Measurements from ENCODE around the gene PPP2R2B. TPM values are rescaled to one million over a fixed set of nuclear protein-coding genes. Genes with fewer than 3 reads are reported as not detected.

PPP2R2B gene
- total RNA-seq, 2 donors from 2014 or later: 0.46 to 1.8 TPM

GRCh38 chr5:146643776-146644175 lies 234.8 kb downstream of the PPP2R2B start:
- H3K36me3 Mint-ChIP-seq: no peaks in the 10 kb centered on the region
- DNase-seq (ENCODE audit: low spot score in 2 of 2) (no peak), ATAC-seq (no peak)
- no peaks in the 10 kb centered on the region for H3K9me3 Mint-ChIP-seq
- H3K27ac Mint-ChIP-seq: no peak overlapping the region

- no peak for ATAC-seq
- Mint-ChIP-seq H3K9me3 (no peaks in the 10 kb centered on the region), H3K27ac (no peak overlapping the region), H3K36me3 (no peaks in the 10 kb centered on the region)
- no peak for DNase-seq (ENCODE audit: low spot score in 2 of 2)
These were observed 236.1 kb downstream of the PPP2R2B start for GRCh38 chr5:146642410-146642809.

- no peak for DNase-seq (ENCODE audit: low spot score in 2 of 2)
- Mint-ChIP-seq H3K36me3 (no peaks in the 10 kb centered on the region), H3K9me3 (no peaks in the 10 kb centered on the region), H3K27ac (no peak overlapping the region)
- no peak for ATAC-seq
These were observed 236.6 kb downstream of the PPP2R2B start for GRCh38 chr5:146641941-146642340.

- no peaks in the 10 kb centered on the region for H3K36me3 Mint-ChIP-seq
- ATAC-seq (no peak), DNase-seq (ENCODE audit: low spot score in 2 of 2) (no peak)
- H3K27ac Mint-ChIP-seq: no peak overlapping the region
- H3K9me3 Mint-ChIP-seq: no peaks in the 10 kb centered on the region
These were observed 238.2 kb downstream of the PPP2R2B start for GRCh38 chr5:146640285-146640896.

GRCh38 chr5:146635443-146635842 lies 243.1 kb downstream of the PPP2R2B start:
- Mint-ChIP-seq H3K36me3 (no peaks in the 10 kb centered on the region), H3K27ac (no peak overlapping the region), H3K9me3 (no peaks in the 10 kb centered on the region)
- DNase-seq (ENCODE audit: low spot score in 2 of 2): no peak
- no peak for ATAC-seq

GRCh38 chr5:146633323-146633764 lies 245.2 kb downstream of the PPP2R2B start:
- Mint-ChIP-seq H3K27ac (no peak overlapping the region), H3K36me3 (no peaks in the 10 kb centered on the region)
- DNase-seq (ENCODE audit: low spot score in 2 of 2): no peak

GRCh38 chr5:146632620-146633322 lies 245.8 kb downstream of the PPP2R2B start:
- H3K9me3 Mint-ChIP-seq: no peaks in the 10 kb centered on the region
- no peak overlapping the region for H3K27ac Mint-ChIP-seq
- DNase-seq (ENCODE audit: low spot score in 2 of 2) (no peak), ATAC-seq (no peak)
- H3K36me3 Mint-ChIP-seq: no peaks in the 10 kb centered on the region

More at GRCh38 chr5:146633323-146633764, 245.2 kb downstream of the PPP2R2B start:
- no peak for ATAC-seq
- no peaks in the 10 kb centered on the region for H3K9me3 Mint-ChIP-seq

- Mint-ChIP-seq H3K27ac (no peak overlapping the region), H3K36me3 (no peaks in the 10 kb centered on the region), H3K9me3 (no peaks in the 10 kb centered on the region)
- DNase-seq (ENCODE audit: low spot score in 2 of 2) (no peak), ATAC-seq (no peak)
These were observed 248.1 kb downstream of the PPP2R2B start for GRCh38 chr5:146630472-146630871.

- Mint-ChIP-seq H3K9me3 (no peaks in the 10 kb centered on the region), H3K36me3 (no peaks in the 10 kb centered on the region), H3K27ac (no peak overlapping the region)
- DNase-seq (ENCODE audit: low spot score in 2 of 2) (no peak), ATAC-seq (no peak)
These were observed 249.6 kb downstream of the PPP2R2B start for GRCh38 chr5:146628950-146629349.

- ATAC-seq (no peak), DNase-seq (ENCODE audit: low spot score in 2 of 2) (no peak)
- Mint-ChIP-seq H3K9me3 (no peaks in the 10 kb centered on the region), H3K36me3 (no peaks in the 10 kb centered on the region), H3K27ac (no peak overlapping the region)
These were observed 251.6 kb downstream of the PPP2R2B start for GRCh38 chr5:146626936-146627335.

- no peak overlapping the region for H3K27ac Mint-ChIP-seq
- H3K9me3 Mint-ChIP-seq: no peaks in the 10 kb centered on the region
- DNase-seq (ENCODE audit: low spot score in 2 of 2) (no peak), ATAC-seq (no peak)
- H3K36me3 Mint-ChIP-seq: no peaks in the 10 kb centered on the region
These were observed 254.4 kb downstream of the PPP2R2B start for GRCh38 chr5:146624179-146624578.

GRCh38 chr5:146623666-146624065 lies 254.9 kb downstream of the PPP2R2B start:
- no peaks in the 10 kb centered on the region for H3K9me3 Mint-ChIP-seq
- no peak overlapping the region for H3K27ac Mint-ChIP-seq
- DNase-seq (ENCODE audit: low spot score in 2 of 2) (no peak), ATAC-seq (no peak)
- H3K36me3 Mint-ChIP-seq: no peaks in the 10 kb centered on the region

- H3K27ac Mint-ChIP-seq: no peak overlapping the region
- H3K36me3 Mint-ChIP-seq: no peaks in the 10 kb centered on the region
- no peak for DNase-seq (ENCODE audit: low spot score in 2 of 2)
- no peak for ATAC-seq
- H3K9me3 Mint-ChIP-seq: no peaks in the 10 kb centered on the region
These were observed 255.5 kb downstream of the PPP2R2B start for GRCh38 chr5:146623009-146623408.

- Mint-ChIP-seq H3K9me3 (peaks cover 0 to under 1% of the 10 kb centered on the region in 2 donors), H3K36me3 (no peaks in the 10 kb centered on the region), H3K27ac (no peak overlapping the region)
- DNase-seq (ENCODE audit: low spot score in 2 of 2) (no peak), ATAC-seq (no peak)
These were observed 256.2 kb downstream of the PPP2R2B start for GRCh38 chr5:146622391-146622790.

GRCh38 chr5:146620669-146621051 lies 257.9 kb downstream of the PPP2R2B start:
- ATAC-seq: no peak
- H3K9me3 Mint-ChIP-seq: peaks cover 7 to 8% of the 10 kb centered on the region in 2 donors
- H3K36me3 Mint-ChIP-seq: no peaks in the 10 kb centered on the region

GRCh38 chr5:146620031-146620668 lies 258.4 kb downstream of the PPP2R2B start:
- DNase-seq (ENCODE audit: low spot score in 2 of 2) (no peak), ATAC-seq (no peak)
- Mint-ChIP-seq H3K36me3 (no peaks in the 10 kb centered on the region), H3K27ac (no peak overlapping the region), H3K9me3 (peaks cover 7 to 11% of the 10 kb centered on the region in 2 donors)

More at GRCh38 chr5:146620669-146621051, 257.9 kb downstream of the PPP2R2B start:
- H3K27ac Mint-ChIP-seq: no peak overlapping the region
- DNase-seq (ENCODE audit: low spot score in 2 of 2): no peak

- Mint-ChIP-seq H3K27ac (no peak overlapping the region), H3K36me3 (no peaks in the 10 kb centered on the region)
These were observed 260.1 kb downstream of the PPP2R2B start for GRCh38 chr5:146618434-146618833.

More at GRCh38 chr5:146618434-146618833, 260.1 kb downstream of the PPP2R2B start:
- DNase-seq (ENCODE audit: low spot score in 2 of 2) (no peak), ATAC-seq (no peak)
- H3K9me3 Mint-ChIP-seq: peaks cover 7 to 11% of the 10 kb centered on the region in 2 donors

All from activated naive CD4-positive, alpha-beta T cell treated with anti-CD3 and anti-CD28 coated beads, Interleukin-2, amount 50 U/mL, for 72 hours (primary cell).